CD14-positive monocyte (primary cell): ENCODE results near the gene ITGAV. TPM values are rescaled to one million over a fixed set of nuclear protein-coding genes. Genes with fewer than 3 reads are reported as not detected.

Experiments
- DNase-seq, 3 donors: peaks; one replicate each; pipeline ENCODE4 v3.0.0-alpha.2; 2011 to 2022
- H2AFZ ChIP-seq: 2 replicates; pipeline ENCODE4 v1.6.0; 2012; ENCODE audit warnings: mild to moderate bottlenecking, low read depth, low read length, inconsistent platforms; ENCODE audit not compliant: insufficient read depth, poor library complexity, severe bottlenecking
- H3K27ac ChIP-seq, 2 donors: 1 replicate in 1 of 2; 2 replicates in 1 of 2; pipeline ENCODE4 v1.5.1; 2012 to 2013; ENCODE audit warnings: low read length in 2 of 2, control low read depth in 1 of 2, inconsistent platforms in 1 of 2, low read depth in 1 of 2, mild to moderate bottlenecking in 1 of 2
- H3K27me3 ChIP-seq, 2 donors: one replicate each; pipeline versions ENCODE4 v1.6.0 to v1.6.1; 2011 to 2013; ENCODE audit warnings: low read length in 2 of 2; ENCODE audit not compliant: control insufficient read depth in 2 of 2, insufficient read depth in 2 of 2
- H3K36me3 ChIP-seq, 2 donors: replicated peaks in 1 of 2; 1 replicate in 1 of 2; 2 replicates in 1 of 2; pipeline versions ENCODE4 v1.5.1 to v1.6.1; 2012 to 2013; ENCODE audit warnings: low read length in 2 of 2, control low read depth in 1 of 2, inconsistent platforms in 1 of 2, mild to moderate bottlenecking in 1 of 2; ENCODE audit not compliant: insufficient read depth in 2 of 2, control insufficient read depth in 1 of 2
- H3K4me1 ChIP-seq, 2 donors: 1 replicate in 1 of 2; 2 replicates in 1 of 2; pipeline versions ENCODE4 v1.5.1 to v1.6.1; 2012 to 2013; ENCODE audit warnings: low read length in 2 of 2, control low read depth in 1 of 2, inconsistent platforms in 1 of 2, mild to moderate bottlenecking in 1 of 2, moderate library complexity in 1 of 2; ENCODE audit not compliant: insufficient read depth in 2 of 2, control insufficient read depth in 1 of 2
- H3K4me2 ChIP-seq: replicated peaks from 2 replicates; pipeline ENCODE3; 2012; ENCODE audit warnings: low read length, moderate library complexity, mild to moderate bottlenecking; ENCODE audit not compliant: poor library complexity, severe bottlenecking; ENCODE audit errors: extremely low read depth
- H3K4me3 ChIP-seq, 3 experiments: fragments of 200-600 bp in 1 of 3; sonication (generic) in 1 of 3; replicated peaks in 1 of 3; 1 replicate in 2 of 3; 2 replicates in 1 of 3; pipeline ENCODE4 v1.5.1; 2011 to 2013; ENCODE audit warnings: low read length in 3 of 3, mild to moderate bottlenecking in 3 of 3, control low read depth in 2 of 3, low read depth in 2 of 3, inconsistent platforms in 1 of 3, moderate library complexity in 1 of 3
- H3K79me2 ChIP-seq: 2 replicates; pipeline ENCODE4 v1.6.0; 2012; ENCODE audit warnings: mild to moderate bottlenecking, control low read depth, inconsistent platforms, low read length, moderate library complexity; ENCODE audit not compliant: insufficient read depth
- H3K9ac ChIP-seq: 2 replicates; pipeline ENCODE4 v1.6.0; 2017; ENCODE audit warnings: low read length, mild to moderate bottlenecking; ENCODE audit not compliant: insufficient read depth, poor library complexity, severe bottlenecking
- H3K9me3 ChIP-seq, 2 donors: replicated peaks in 1 of 2; 1 replicate in 1 of 2; 2 replicates in 1 of 2; pipeline versions ENCODE4 v1.5.1 to v1.6.1; 2012 to 2013; ENCODE audit warnings: low read length in 2 of 2, control low read depth in 1 of 2; ENCODE audit not compliant: control insufficient read depth in 1 of 2, insufficient read depth in 1 of 2
- H4K20me1 ChIP-seq: 2 replicates; pipeline ENCODE4 v1.6.0; 2012; ENCODE audit warnings: mild to moderate bottlenecking, low read length, control low read depth, moderate library complexity; ENCODE audit not compliant: insufficient read depth
- H3K27ac Mint-ChIP-seq, 7 donors: one replicate each; pipeline ENCODE4 v1.8.0; 2020; ENCODE audit warnings: mild to moderate bottlenecking in 7 of 7, mixed read lengths in 7 of 7, moderate library complexity in 6 of 7, inconsistent platforms in 2 of 7
- H3K27me3 Mint-ChIP-seq, 3 donors: one replicate each; pipeline ENCODE4 v1.8.0; 2021 to 2022; ENCODE audit warnings: low read depth in 3 of 3, mild to moderate bottlenecking in 3 of 3, mixed read lengths in 3 of 3, moderate library complexity in 3 of 3, inconsistent platforms in 1 of 3
- H3K36me3 Mint-ChIP-seq, 2 donors: one replicate each; pipeline ENCODE4 v1.8.0; 2020; ENCODE audit warnings: mixed read lengths in 2 of 2, inconsistent platforms in 1 of 2, mild to moderate bottlenecking in 1 of 2
- H3K4me1 Mint-ChIP-seq: one replicate; pipeline ENCODE4 v1.8.0; 2020; ENCODE audit warnings: mild to moderate bottlenecking, mixed read lengths
- H3K4me3 Mint-ChIP-seq, 2 donors: one replicate each; pipeline ENCODE4 v1.8.0; 2020; ENCODE audit warnings: mild to moderate bottlenecking in 2 of 2, mixed read lengths in 2 of 2, moderate library complexity in 1 of 2
- H3K9me3 Mint-ChIP-seq, 7 donors: one replicate each; pipeline ENCODE4 v1.8.0; 2020 to 2022; ENCODE audit warnings: mixed read lengths in 7 of 7, mild to moderate bottlenecking in 6 of 7, moderate library complexity in 6 of 7, inconsistent platforms in 2 of 7
- WGBS: methylation state at CpG from one replicate; pipeline ENCODE4 v1.1.5; 2013; ENCODE audit warnings: missing lambda C conversion rate; ENCODE audit not compliant: insufficient coverage; 5-methylcytosine and 5-hydroxymethylcytosine counted together
- intact Hi-C, 2 donors: fragments of 100-400 bp; cut with micrococcal nuclease; formaldehyde crosslinking; loops; one replicate each; pipeline versions ENCODE4 v1.15.0 to v1.15.1; 2023
- polyA plus RNA-seq, 3 donors: library from polyadenylated mRNA; depleted of rRNA in 1 of 3; unstranded in 2 of 3; stranded (reverse) in 1 of 3; fragments of 300-500 nt in 2 of 3; fragments of >200 nt in 1 of 3; fragmentation: Illumina TruSeq in 2 of 3; gene quantifications; 1 replicate in 2 of 3; 2 replicates in 1 of 3; pipeline ENCODE4 v1.2.3, GENCODE V29; 2012 to 2021
- TF ChIP-seq, protein P1 (sequence below): fragments of 200-600 bp; IDR thresholded peaks from one replicate; pipeline ENCODE4 v1.8.0; 2022; ENCODE audit warnings: antibody characterized with exemption, mild to moderate bottlenecking

The ITGAV gene
- polyA plus RNA-seq, 3 donors = 4.9 to 8.2 (median 6.0) TPM

DNA sequence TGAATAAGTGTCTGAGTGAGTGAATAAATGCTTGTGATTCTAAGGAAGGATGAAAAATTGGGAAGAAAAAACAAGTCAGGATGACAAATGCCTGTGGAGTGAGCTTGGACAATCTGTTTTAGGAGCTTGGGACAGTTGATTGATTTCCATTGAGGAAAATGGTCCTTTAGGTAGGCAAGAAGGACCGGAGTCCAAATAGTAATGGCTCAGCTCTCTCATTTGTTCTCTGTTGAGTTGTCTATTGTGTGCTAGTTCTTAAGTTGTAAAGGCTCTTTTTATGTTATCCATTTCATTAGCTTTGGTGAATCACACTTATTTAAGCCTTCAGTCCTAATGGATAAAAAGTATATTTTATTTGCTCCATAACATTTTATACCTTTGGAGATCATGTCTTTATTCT, 135.9 kb downstream of the ITGAV start:
- Mint-ChIP-seq H3K4me1 (no peaks in the 10 kb centered on the region), H3K27ac (no peak overlapping the region), H3K27me3 (no peaks in the 10 kb centered on the region), H3K9me3 (peaks cover 0 to 7% (median 3%) of the 10 kb centered on the region in 7 donors), H3K36me3 (no peaks in the 10 kb centered on the region), H3K4me3 (no peak overlapping the region)
- H3K4me1 ChIP-seq = no peaks in the 10 kb centered on the region
- H3K27ac ChIP-seq = no peak overlapping the region
- no peaks in the 10 kb centered on the region for H3K36me3 ChIP-seq
- no peaks in the 10 kb centered on the region for H3K27me3 ChIP-seq
- H3K4me2 ChIP-seq = no peak overlapping the region
- intact Hi-C loops = no loop called here
- no peak overlapping the region for H3K9ac ChIP-seq
- no peaks in the 10 kb centered on the region for H3K79me2 ChIP-seq
- no peak overlapping the region for H3K4me3 ChIP-seq
- H3K9me3 ChIP-seq = no peaks in the 10 kb centered on the region
- TF ChIP-seq, protein P1, sequence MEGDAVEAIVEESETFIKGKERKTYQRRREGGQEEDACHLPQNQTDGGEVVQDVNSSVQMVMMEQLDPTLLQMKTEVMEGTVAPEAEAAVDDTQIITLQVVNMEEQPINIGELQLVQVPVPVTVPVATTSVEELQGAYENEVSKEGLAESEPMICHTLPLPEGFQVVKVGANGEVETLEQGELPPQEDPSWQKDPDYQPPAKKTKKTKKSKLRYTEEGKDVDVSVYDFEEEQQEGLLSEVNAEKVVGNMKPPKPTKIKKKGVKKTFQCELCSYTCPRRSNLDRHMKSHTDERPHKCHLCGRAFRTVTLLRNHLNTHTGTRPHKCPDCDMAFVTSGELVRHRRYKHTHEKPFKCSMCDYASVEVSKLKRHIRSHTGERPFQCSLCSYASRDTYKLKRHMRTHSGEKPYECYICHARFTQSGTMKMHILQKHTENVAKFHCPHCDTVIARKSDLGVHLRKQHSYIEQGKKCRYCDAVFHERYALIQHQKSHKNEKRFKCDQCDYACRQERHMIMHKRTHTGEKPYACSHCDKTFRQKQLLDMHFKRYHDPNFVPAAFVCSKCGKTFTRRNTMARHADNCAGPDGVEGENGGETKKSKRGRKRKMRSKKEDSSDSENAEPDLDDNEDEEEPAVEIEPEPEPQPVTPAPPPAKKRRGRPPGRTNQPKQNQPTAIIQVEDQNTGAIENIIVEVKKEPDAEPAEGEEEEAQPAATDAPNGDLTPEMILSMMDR = no peak
- no peaks in the 10 kb centered on the region for H4K20me1 ChIP-seq
- no peak for DNase-seq
- WGBS = no CpG with 5 or more reads among the region's 1 CpG
- no peak overlapping the region for H2AFZ ChIP-seq

DNA sequence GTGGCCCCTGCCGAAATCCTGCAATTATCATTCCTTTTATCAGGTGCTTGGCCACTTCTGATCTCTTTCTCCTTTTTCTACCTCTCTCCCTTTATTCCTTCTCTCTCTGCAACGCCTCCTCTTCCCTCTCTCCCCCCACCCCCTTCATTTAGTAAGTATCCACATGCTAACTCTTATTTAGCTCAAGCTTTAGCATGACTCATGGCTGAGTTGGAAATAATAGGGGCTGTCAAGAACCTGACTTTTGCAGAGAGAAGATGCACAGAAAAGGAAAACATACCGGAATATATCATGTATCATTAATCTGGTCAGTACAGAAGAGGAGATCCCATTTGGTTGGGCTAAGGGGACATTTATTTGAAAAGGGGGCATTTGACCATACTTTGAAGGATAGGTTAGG, 137.1 kb downstream of the ITGAV start:
- Mint-ChIP-seq H3K27me3 (no peaks in the 10 kb centered on the region), H3K27ac (no peak overlapping the region), H3K4me1 (no peaks in the 10 kb centered on the region), H3K4me3 (no peak overlapping the region), H3K36me3 (no peaks in the 10 kb centered on the region), H3K9me3 (peaks cover 1 to 16% (median 6%) of the 10 kb centered on the region in 7 donors)
- H3K36me3 ChIP-seq = no peaks in the 10 kb centered on the region
- no peaks in the 10 kb centered on the region for H3K4me1 ChIP-seq
- no peak overlapping the region for H3K27ac ChIP-seq
- H3K9ac ChIP-seq = no peak overlapping the region
- H4K20me1 ChIP-seq = no peaks in the 10 kb centered on the region
- H2AFZ ChIP-seq = no peak overlapping the region
- 100% methylated on average over 1 of the region's 3 CpGs for WGBS
- H3K9me3 ChIP-seq = peaks cover 0 to 4% of the 10 kb centered on the region in 2 donors
- DNase-seq = no peak
- no peaks in the 10 kb centered on the region for H3K79me2 ChIP-seq
- H3K27me3 ChIP-seq = no peaks in the 10 kb centered on the region
- TF ChIP-seq, protein P1 = no peak
- intact Hi-C loops = no loop called here
- H3K4me3 ChIP-seq = no peak overlapping the region
- H3K4me2 ChIP-seq = no peak overlapping the region
